D721Med (cell line): ENCODE data around the gene ABHD17A.

ENCODE experiments used
- DNase-seq: peaks from one replicate; pipeline ENCODE4 v3.0.0; 2011; ENCODE audit warnings: low spot score; ENCODE audit not compliant: insufficient read length
- FAIRE-seq: peaks from 2 replicates; lab custom pipeline; 2011; peaks lifted over from hg19 to GRCh38; lab: Jason Lieb, UNC
- CTCF ChIP-seq: IDR thresholded peaks from 2 replicates; pipeline ENCODE4 v1.5.1; 2012; ENCODE audit warnings: mild to moderate bottlenecking, control low read depth; ENCODE audit not compliant: insufficient read depth; ENCODE audit errors: missing control alignments

The ABHD17A gene

GRCh38 chr19:1873524-1874473 lies 11.5 kb downstream of the ABHD17A start:
- no peak for FAIRE-seq
- DNase-seq: no peak

GRCh38 chr19:1872807-1873523 lies 12.3 kb downstream of the ABHD17A start:
- no peak for TF ChIP-seq CTCF
- FAIRE-seq: no peak
- DNase-seq: no peak

More at GRCh38 chr19:1873524-1874473, 11.5 kb downstream of the ABHD17A start:
- TF ChIP-seq CTCF: no peak

- DNase-seq (no peak), FAIRE-seq (no peak)
- TF ChIP-seq CTCF: no peak
These were observed 13.7 kb downstream of the ABHD17A start for GRCh38 chr19:1871630-1872029.

GRCh38 chr19:1871140-1871597 lies 14.1 kb downstream of the ABHD17A start:
- no peak for DNase-seq
- no peak for TF ChIP-seq CTCF
- FAIRE-seq: no peak

GRCh38 chr19:1868971-1869370 lies 16.3 kb downstream of the ABHD17A start:
- FAIRE-seq (no peak), DNase-seq (no peak)
- no peak for TF ChIP-seq CTCF

GRCh38 chr19:1867349-1867724 lies 18.0 kb downstream of the ABHD17A start:
- FAIRE-seq (no peak), DNase-seq (no peak)
- no peak for TF ChIP-seq CTCF
